ENCODE measurements around the gene FOS. TPM values are rescaled to one million over a fixed set of nuclear protein-coding genes. Genes with fewer than 3 reads are reported as not detected.

FOS gene
- total and polyA plus RNA-seq, 2 of the 4 experiments (the other 2 are of a cell fraction): 53.6 to 171 TPM

DNA sequence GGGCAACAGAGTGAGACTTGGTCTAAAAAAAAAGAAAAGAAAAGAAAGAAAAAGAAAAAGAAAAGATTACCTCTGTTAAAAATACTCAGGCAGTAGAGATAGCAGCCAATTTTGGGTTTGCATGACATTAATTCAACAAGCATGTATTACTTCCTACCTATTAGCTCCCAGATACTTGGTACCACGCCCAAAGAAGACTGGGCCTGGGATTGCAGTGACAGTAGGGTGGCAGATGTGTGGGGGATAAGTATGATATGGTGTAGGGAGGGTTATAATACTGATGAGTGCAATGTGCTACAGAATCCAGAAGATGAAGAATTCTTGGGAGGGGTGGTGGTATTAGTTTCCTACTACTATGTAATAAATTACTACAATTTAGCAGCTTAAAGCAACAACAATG lies 46.4 kb upstream of the FOS start:
- Histone ChIP-seq H2BK20ac (ENCODE audit: low read depth, low read length) (no peak overlapping the region), H4K20me1 (ENCODE audit: insufficient read depth, low read length) (no peaks in the 10 kb centered on the region), H4K5ac (ENCODE audit: low read depth, low read length) (no peak overlapping the region), H2BK5ac (ENCODE audit: low read depth, low read length, poor library complexity, severe bottlenecking) (no peak overlapping the region), H3K4ac (ENCODE audit: low read depth, low read length) (no peak overlapping the region), H2AK9ac (replicated peaks; ENCODE audit: low read depth, low read length, poor library complexity) (no peak overlapping the region), H3K56ac (ENCODE audit: extremely low read depth, insufficient read depth, low read length) (no peak overlapping the region), H3K79me1 (ENCODE audit: low read depth in 1 of 2, low read length in 2 of 2) (no peaks in the 10 kb centered on the region), H3K18ac (ENCODE audit: low read depth, low read length) (no peak overlapping the region), H4K8ac (ENCODE audit: low read depth in 2 of 2, low read length in 2 of 2) (no peak overlapping the region), H3K9me3 (ENCODE audit: control insufficient read depth, insufficient read depth, low read length) (no peaks in the 10 kb centered on the region), H3K27me3 (ENCODE audit: control insufficient read depth, insufficient read depth, low read length) (no peaks in the 10 kb centered on the region), H3K23ac (ENCODE audit: low read depth, low read length) (no peak overlapping the region), H3K4me1 (ENCODE audit: control insufficient read depth, insufficient read depth, low read length) (peaks cover 2% of the 10 kb centered on the region; the same call in 1 of the 2 replicates), H3K36me3 (ENCODE audit: control insufficient read depth, insufficient read depth, low read length) (no peaks in the 10 kb centered on the region), H2BK120ac (ENCODE audit: low read depth, low read length) (no peak overlapping the region; the same call in 1 of the 2 replicates), H3K14ac (replicated peaks; ENCODE audit: low read depth, low read length) (no peak overlapping the region), H2AFZ (replicated peaks; ENCODE audit: low read length, poor library complexity) (no peak overlapping the region), H2AK5ac (ENCODE audit: low read depth, low read length) (no peak overlapping the region), H3K9me1 (ENCODE audit: insufficient read depth, low read length) (peaks cover 1% of the 10 kb centered on the region), H3K27ac (ENCODE audit: insufficient read depth, low read length) (no peak overlapping the region), H3K4me2 (ENCODE audit: low read depth, low read length) (no peak overlapping the region), H2BK15ac (ENCODE audit: low read depth, low read length) (no peak overlapping the region), H3K4me3 (ENCODE audit: insufficient read depth, low read depth, low read length) (no peak overlapping the region), H4K91ac (ENCODE audit: insufficient read depth, low read depth, low read length) (no peak overlapping the region), H3K9ac (ENCODE audit: low read depth, low read length) (no peak overlapping the region)
- POLR2A ChIA-PET (ENCODE audit: unreplicated experiment): no interaction called here
- BruUV-seq (replicated peaks): no TSS peak
- DNase-seq: no peak
- in situ Hi-C loops (cut with MboI; ENCODE audit: low sequenced_read_pairs) (no loop called here), intact Hi-C loops (cut with micrococcal nuclease) (no loop called here), dilution Hi-C loops (cut with HindIII; ENCODE audit: low sequenced_read_pairs, unreplicated experiment) (no loop called here)
- TF ChIP-seq FOS (IDR thresholded peaks at IDR 0.05; ENCODE audit: low read depth, low read length): no peak
- WGBS, 2 experiments (ENCODE audit: extremely low coverage in 2 of 2, insufficient read length in 1 of 2): no CpG with 5 or more reads among the region's 1 CpG
- no peak for ATAC-seq (ENCODE audit: low read depth)
- CTCF ChIA-PET: no interaction called here

All from IMR-90 (cell line).